ENCODE data around the gene RSRC1.

RSRC1 gene

GRCh38 chr3:158520433-158520832 lies 410.5 kb downstream of the RSRC1 start:
- TF ChIP-seq CTCF (IDR thresholded peaks at IDR 0.05; ENCODE audit: insufficient read depth, low read length, poor library complexity, severe bottlenecking): no peak
- TF ChIP-seq EZH2phosphoT487 (conservative IDR thresholded peaks at IDR 0.05; ENCODE audit: low read length): no peak
- Histone ChIP-seq H3K9me2 (replicated peaks; ENCODE audit: insufficient read depth, low read length) (no peaks in the 10 kb centered on the region), H3K27me3 (ENCODE audit: low read length) (no peaks in the 10 kb centered on the region), H4K20me1 (ENCODE audit: low read depth, low read length) (no peaks in the 10 kb centered on the region), H2AFZ (ENCODE audit: low read depth, low read length, severe bottlenecking) (no peak overlapping the region), H3K9ac (ENCODE audit: low read length) (no peak overlapping the region), H3F3A (ENCODE audit: insufficient read depth) (no peaks in the 10 kb centered on the region), H3K4me3 (ENCODE audit: insufficient read depth, low read length, poor library complexity, severe bottlenecking) (no peak overlapping the region), H3K27ac (ENCODE audit: low read depth, low read length) (no peak overlapping the region), H3K36me3 (ENCODE audit: low read length) (no peaks in the 10 kb centered on the region), H3K4me2 (ENCODE audit: low read depth, low read length, poor library complexity, severe bottlenecking) (no peak overlapping the region), H3K79me2 (ENCODE audit: insufficient read depth, low read length) (no peaks in the 10 kb centered on the region), H3K9me3 (ENCODE audit: insufficient read depth, low read length) (no peaks in the 10 kb centered on the region)

GRCh38 chr3:158522221-158523136 lies 412.6 kb downstream of the RSRC1 start:
- no peak overlapping the region for H3K4me3 ChIP-seq (ENCODE audit: insufficient read depth, low read length, poor library complexity, severe bottlenecking)
- no peaks in the 10 kb centered on the region for H3K79me2 ChIP-seq (ENCODE audit: insufficient read depth, low read length)
- no peak overlapping the region for H3K27ac ChIP-seq (ENCODE audit: low read depth, low read length)
- H3K4me2 ChIP-seq (ENCODE audit: low read depth, low read length, poor library complexity, severe bottlenecking): no peak overlapping the region
- H3K9ac ChIP-seq (ENCODE audit: low read length): no peak overlapping the region
- no peak for TF ChIP-seq EZH2phosphoT487 (conservative IDR thresholded peaks at IDR 0.05; ENCODE audit: low read length)
- no peak for TF ChIP-seq CTCF (IDR thresholded peaks at IDR 0.05; ENCODE audit: insufficient read depth, low read length, poor library complexity, severe bottlenecking)
- no peaks in the 10 kb centered on the region for H4K20me1 ChIP-seq (ENCODE audit: low read depth, low read length)
- no peaks in the 10 kb centered on the region for H3K9me3 ChIP-seq (ENCODE audit: insufficient read depth, low read length)
- no peak overlapping the region for H2AFZ ChIP-seq (ENCODE audit: low read depth, low read length, severe bottlenecking)
- H3F3A ChIP-seq (ENCODE audit: insufficient read depth): no peaks in the 10 kb centered on the region; the same call in 1 of the 2 replicates
- H3K9me2 ChIP-seq (replicated peaks; ENCODE audit: insufficient read depth, low read length): no peaks in the 10 kb centered on the region
- no peaks in the 10 kb centered on the region for H3K36me3 ChIP-seq (ENCODE audit: low read length)
- H3K27me3 ChIP-seq (ENCODE audit: low read length): no peaks in the 10 kb centered on the region

- TF ChIP-seq CTCF (IDR thresholded peaks at IDR 0.05; ENCODE audit: insufficient read depth, low read length, poor library complexity, severe bottlenecking) (no peak), EZH2phosphoT487 (conservative IDR thresholded peaks at IDR 0.05; ENCODE audit: low read length) (no peak)
- Histone ChIP-seq H3K27ac (ENCODE audit: low read depth, low read length) (no peak overlapping the region), H3K9me3 (ENCODE audit: insufficient read depth, low read length) (no peaks in the 10 kb centered on the region)
These were observed 418.3 kb downstream of the RSRC1 start for GRCh38 chr3:158528076-158528674.

More at GRCh38 chr3:158528076-158528674, 418.3 kb downstream of the RSRC1 start:
- Histone ChIP-seq H3K4me3 (ENCODE audit: insufficient read depth, low read length, poor library complexity, severe bottlenecking) (no peak overlapping the region), H2AFZ (ENCODE audit: low read depth, low read length, severe bottlenecking) (no peak overlapping the region), H3K27me3 (ENCODE audit: low read length) (no peaks in the 10 kb centered on the region), H3K9ac (ENCODE audit: low read length) (no peak overlapping the region), H3K9me2 (replicated peaks; ENCODE audit: insufficient read depth, low read length) (no peaks in the 10 kb centered on the region), H3K36me3 (ENCODE audit: low read length) (no peaks in the 10 kb centered on the region), H3K79me2 (ENCODE audit: insufficient read depth, low read length) (no peaks in the 10 kb centered on the region), H3F3A (ENCODE audit: insufficient read depth) (peaks cover 7% of the 10 kb centered on the region; the same call in 1 of the 2 replicates), H4K20me1 (ENCODE audit: low read depth, low read length) (no peaks in the 10 kb centered on the region), H3K4me2 (ENCODE audit: low read depth, low read length, poor library complexity, severe bottlenecking) (no peak overlapping the region)

Measured in SU-DHL-6 (cell line).